Calu3 (cell line): ENCODE measurements around the gene SPATA16. TPM values are rescaled to one million over a fixed set of nuclear protein-coding genes. Genes with fewer than 3 reads are reported as not detected.

Experiments used
- BruUV-seq: library from RNA; stranded (reverse); fragments of 400-500 nt; replicated peaks from 2 replicates; lab custom pipeline; 2021; lab: Mats Ljungman, UMichigan
- CTCF ChIA-PET: fragments of 300-600 bp; sonication (Branson Sonifier 250); formaldehyde crosslinking; loops from one replicate; lab custom pipeline; 2022; ENCODE audit warnings: antibody characterized with exemption; lab: Charles Lee
- DNase-seq: peaks from one replicate; pipeline ENCODE4 v3.0.0; 2022
- H3K27ac Mint-ChIP-seq: one replicate; pipeline ENCODE4 v1.8.0; 2022; ENCODE audit warnings: mixed read lengths; ENCODE audit not compliant: unreplicated experiment
- H3K27me3 Mint-ChIP-seq: one replicate; pipeline ENCODE4 v1.8.0; 2022; ENCODE audit warnings: mixed read lengths; ENCODE audit not compliant: unreplicated experiment
- H3K36me3 Mint-ChIP-seq: one replicate; pipeline ENCODE4 v1.8.0; 2022; ENCODE audit warnings: mild to moderate bottlenecking, moderate library complexity, mixed read lengths; ENCODE audit not compliant: insufficient read depth, unreplicated experiment
- H3K4me1 Mint-ChIP-seq: one replicate; pipeline ENCODE4 v1.8.0; 2022; ENCODE audit warnings: mild to moderate bottlenecking, low read depth, mixed read lengths; ENCODE audit not compliant: unreplicated experiment
- H3K4me3 Mint-ChIP-seq: one replicate; pipeline ENCODE4 v1.8.0; 2022; ENCODE audit warnings: mild to moderate bottlenecking, low read depth, moderate library complexity, mixed read lengths; ENCODE audit not compliant: unreplicated experiment
- H3K9me3 Mint-ChIP-seq: one replicate; pipeline ENCODE4 v1.8.0; 2022; ENCODE audit warnings: low read depth, mixed read lengths; ENCODE audit not compliant: unreplicated experiment
- CTCF ChIP-seq: fragments of 200-600 bp; IDR thresholded peaks from one replicate; pipeline ENCODE4 v1.8.0; 2022; ENCODE audit warnings: antibody characterized with exemption; ENCODE audit not compliant: unreplicated experiment
- intact Hi-C: fragments of 100-400 bp; cut with micrococcal nuclease; formaldehyde crosslinking; loops from one replicate; pipeline ENCODE4 v1.10.0; 2022; ENCODE audit not compliant: unreplicated experiment
- total RNA-seq: library from RNA; stranded (reverse); gene quantifications from 2 replicates; pipeline ENCODE4 v1.2.3, GENCODE V29; 2022

SPATA16 gene
- total RNA-seq, 1 experiment from 2014 or later = not detected

- CTCF ChIA-PET = interaction anchor here (0.6 kb wide), 1 partner anchor 169 kb away, joined by 5 read pairs; no protein-coding TSS in a partner anchor
- no peak for TF ChIP-seq CTCF
- peak; percentile 56 for DNase-seq
- no TSS peak for BruUV-seq
- Mint-ChIP-seq H3K27me3 (no peaks in the 10 kb centered on the region), H3K4me3 (peak overlapping the region; percentile 64), H3K36me3 (peaks cover 6% of the 10 kb centered on the region), H3K4me1 (peaks cover 42% of the 10 kb centered on the region), H3K9me3 (no peaks in the 10 kb centered on the region), H3K27ac (peak overlapping the region; percentile 93)
- intact Hi-C loops = loop anchor here (2.0 kb wide), 1 partner anchor 81 kb away; no protein-coding TSS in a partner anchor
Measured at GRCh38 chr3:172918165-172918564, 222.9 kb downstream of the SPATA16 start.

DNA sequence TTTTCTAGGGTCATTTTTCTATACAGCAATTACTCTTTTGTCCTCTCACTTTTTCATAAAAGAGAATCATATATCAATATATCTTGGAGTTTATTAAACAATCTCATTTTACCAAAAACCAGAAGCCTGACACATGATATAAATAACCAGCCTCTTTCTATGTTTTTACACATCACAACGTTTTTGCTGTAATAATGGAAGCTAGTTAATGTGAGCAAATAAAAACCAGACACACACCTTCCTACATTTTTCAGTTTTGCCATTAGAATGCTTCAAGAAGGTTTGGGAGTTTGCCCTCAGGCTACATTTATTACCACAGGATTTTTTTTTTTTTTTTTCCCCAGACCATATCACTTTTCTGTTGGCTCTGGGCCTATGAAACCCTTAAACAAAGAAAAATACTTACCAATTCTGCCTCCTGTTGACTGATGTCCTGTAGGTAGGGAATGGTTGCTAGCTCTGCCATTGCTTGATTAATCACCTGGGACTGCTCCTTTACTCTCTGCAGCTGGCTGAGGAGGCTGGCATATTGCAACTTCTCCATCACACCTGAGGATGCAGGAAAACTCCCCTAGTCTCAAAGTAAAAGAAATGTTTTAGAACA is 225.0 kb downstream of the SPATA16 start:
- BruUV-seq = no TSS peak
- no peak overlapping the region for H3K4me3 Mint-ChIP-seq
- H3K9me3 Mint-ChIP-seq = no peaks in the 10 kb centered on the region
- H3K36me3 Mint-ChIP-seq = peaks cover 6% of the 10 kb centered on the region
- H3K27ac Mint-ChIP-seq = no peak overlapping the region
- intact Hi-C loops = no loop called here
- peaks cover 42% of the 10 kb centered on the region for H3K4me1 Mint-ChIP-seq
- DNase-seq = no peak
- CTCF ChIA-PET = interaction anchor here (0.7 kb wide), 1 partner anchor 1617 kb away, joined by 4 read pairs; no protein-coding TSS in a partner anchor
- no peak for TF ChIP-seq CTCF
- H3K27me3 Mint-ChIP-seq = no peaks in the 10 kb centered on the region

GRCh38 chr3:172914854-172915253 is 226.2 kb downstream of the SPATA16 start:
- no peaks in the 10 kb centered on the region for H3K27me3 Mint-ChIP-seq
- no TSS peak for BruUV-seq
- DNase-seq = no peak
- H3K4me1 Mint-ChIP-seq = peaks cover 42% of the 10 kb centered on the region
- CTCF ChIA-PET = no interaction called here
- H3K36me3 Mint-ChIP-seq = peaks cover 6% of the 10 kb centered on the region
- intact Hi-C loops = no loop called here
- no peak for TF ChIP-seq CTCF
- H3K4me3 Mint-ChIP-seq = no peak overlapping the region
- no peaks in the 10 kb centered on the region for H3K9me3 Mint-ChIP-seq
- H3K27ac Mint-ChIP-seq = no peak overlapping the region

DNA sequence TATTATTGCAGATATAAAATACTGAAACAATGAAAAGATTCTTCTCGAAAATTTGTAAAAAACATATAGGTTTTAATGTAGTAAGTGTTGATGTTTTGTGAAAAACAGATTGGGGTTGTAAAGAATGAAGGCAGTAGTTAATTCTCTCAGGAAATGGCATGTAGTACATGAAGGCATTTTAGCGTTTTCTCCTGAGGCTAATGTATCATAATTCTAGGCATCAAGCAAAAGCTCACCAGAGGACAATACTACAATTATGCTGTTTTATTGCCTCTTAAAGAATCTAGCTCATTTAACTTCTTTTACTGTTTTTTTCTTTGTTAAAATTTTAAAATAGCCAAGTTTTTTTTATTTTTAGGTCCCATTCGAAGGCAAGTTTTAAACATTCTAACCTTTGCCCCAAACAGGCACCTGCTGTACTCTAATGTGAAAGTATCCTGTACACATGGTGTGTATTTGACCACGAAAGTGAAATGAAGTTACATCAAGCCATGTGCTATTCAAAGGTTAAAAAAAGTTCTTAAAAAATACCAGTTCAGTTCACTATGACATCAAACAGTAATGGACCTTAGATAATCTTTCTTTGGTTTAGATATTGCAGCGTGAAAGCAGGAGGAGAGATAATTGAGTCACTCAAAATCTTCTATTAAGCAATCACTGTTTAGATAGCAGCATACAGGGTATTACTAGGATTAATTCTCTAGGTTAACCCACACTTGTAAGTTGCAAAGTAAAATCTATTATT is 227.0 kb downstream of the SPATA16 start:
- peaks cover 6% of the 10 kb centered on the region for H3K36me3 Mint-ChIP-seq
- peaks cover 39% of the 10 kb centered on the region for H3K4me1 Mint-ChIP-seq
- no peak overlapping the region for H3K4me3 Mint-ChIP-seq
- CTCF ChIA-PET = interaction anchor here (0.5 kb wide), 1 partner anchor 20 kb away, joined by 4 read pairs; no protein-coding TSS in a partner anchor
- intact Hi-C loops = no loop called here
- H3K27me3 Mint-ChIP-seq = no peaks in the 10 kb centered on the region
- no peaks in the 10 kb centered on the region for H3K9me3 Mint-ChIP-seq
- no peak overlapping the region for H3K27ac Mint-ChIP-seq
- no peak for TF ChIP-seq CTCF
- DNase-seq = no peak
- no TSS peak for BruUV-seq
